CD14-positive monocyte (primary cell): Measurements from ENCODE around the gene SPCS1. TPM values are rescaled to one million over a fixed set of nuclear protein-coding genes. Genes with fewer than 3 reads are reported as not detected.

Experiments
- DNase-seq, 3 donors: peaks; one replicate each; pipeline ENCODE4 v3.0.0-alpha.2; 2011 to 2022
- H2AFZ ChIP-seq: 2 replicates; pipeline ENCODE4 v1.6.0; 2012; ENCODE audit warnings: mild to moderate bottlenecking, low read depth, low read length, inconsistent platforms; ENCODE audit not compliant: insufficient read depth, poor library complexity, severe bottlenecking
- H3K27ac ChIP-seq, 2 donors: 1 replicate in 1 of 2; 2 replicates in 1 of 2; pipeline ENCODE4 v1.5.1; 2012 to 2013; ENCODE audit warnings: low read length in 2 of 2, control low read depth in 1 of 2, inconsistent platforms in 1 of 2, low read depth in 1 of 2, mild to moderate bottlenecking in 1 of 2
- H3K27me3 ChIP-seq, 2 donors: one replicate each; pipeline versions ENCODE4 v1.6.0 to v1.6.1; 2011 to 2013; ENCODE audit warnings: low read length in 2 of 2; ENCODE audit not compliant: control insufficient read depth in 2 of 2, insufficient read depth in 2 of 2
- H3K36me3 ChIP-seq, 2 donors: replicated peaks in 1 of 2; 1 replicate in 1 of 2; 2 replicates in 1 of 2; pipeline versions ENCODE4 v1.5.1 to v1.6.1; 2012 to 2013; ENCODE audit warnings: low read length in 2 of 2, control low read depth in 1 of 2, inconsistent platforms in 1 of 2, mild to moderate bottlenecking in 1 of 2; ENCODE audit not compliant: insufficient read depth in 2 of 2, control insufficient read depth in 1 of 2
- H3K4me1 ChIP-seq, 2 donors: 1 replicate in 1 of 2; 2 replicates in 1 of 2; pipeline versions ENCODE4 v1.5.1 to v1.6.1; 2012 to 2013; ENCODE audit warnings: low read length in 2 of 2, control low read depth in 1 of 2, inconsistent platforms in 1 of 2, mild to moderate bottlenecking in 1 of 2, moderate library complexity in 1 of 2; ENCODE audit not compliant: insufficient read depth in 2 of 2, control insufficient read depth in 1 of 2
- H3K4me2 ChIP-seq: replicated peaks from 2 replicates; pipeline ENCODE3; 2012; ENCODE audit warnings: low read length, moderate library complexity, mild to moderate bottlenecking; ENCODE audit not compliant: poor library complexity, severe bottlenecking; ENCODE audit errors: extremely low read depth
- H3K4me3 ChIP-seq, 3 experiments: fragments of 200-600 bp in 1 of 3; sonication (generic) in 1 of 3; replicated peaks in 1 of 3; 1 replicate in 2 of 3; 2 replicates in 1 of 3; pipeline ENCODE4 v1.5.1; 2011 to 2013; ENCODE audit warnings: low read length in 3 of 3, mild to moderate bottlenecking in 3 of 3, control low read depth in 2 of 3, low read depth in 2 of 3, inconsistent platforms in 1 of 3, moderate library complexity in 1 of 3
- H3K79me2 ChIP-seq: 2 replicates; pipeline ENCODE4 v1.6.0; 2012; ENCODE audit warnings: mild to moderate bottlenecking, control low read depth, inconsistent platforms, low read length, moderate library complexity; ENCODE audit not compliant: insufficient read depth
- H3K9ac ChIP-seq: 2 replicates; pipeline ENCODE4 v1.6.0; 2017; ENCODE audit warnings: low read length, mild to moderate bottlenecking; ENCODE audit not compliant: insufficient read depth, poor library complexity, severe bottlenecking
- H3K9me3 ChIP-seq, 2 donors: replicated peaks in 1 of 2; 1 replicate in 1 of 2; 2 replicates in 1 of 2; pipeline versions ENCODE4 v1.5.1 to v1.6.1; 2012 to 2013; ENCODE audit warnings: low read length in 2 of 2, control low read depth in 1 of 2; ENCODE audit not compliant: control insufficient read depth in 1 of 2, insufficient read depth in 1 of 2
- H4K20me1 ChIP-seq: 2 replicates; pipeline ENCODE4 v1.6.0; 2012; ENCODE audit warnings: mild to moderate bottlenecking, low read length, control low read depth, moderate library complexity; ENCODE audit not compliant: insufficient read depth
- H3K27ac Mint-ChIP-seq, 7 donors: one replicate each; pipeline ENCODE4 v1.8.0; 2020; ENCODE audit warnings: mild to moderate bottlenecking in 7 of 7, mixed read lengths in 7 of 7, moderate library complexity in 6 of 7, inconsistent platforms in 2 of 7
- H3K27me3 Mint-ChIP-seq, 3 donors: one replicate each; pipeline ENCODE4 v1.8.0; 2021 to 2022; ENCODE audit warnings: low read depth in 3 of 3, mild to moderate bottlenecking in 3 of 3, mixed read lengths in 3 of 3, moderate library complexity in 3 of 3, inconsistent platforms in 1 of 3
- H3K36me3 Mint-ChIP-seq, 2 donors: one replicate each; pipeline ENCODE4 v1.8.0; 2020; ENCODE audit warnings: mixed read lengths in 2 of 2, inconsistent platforms in 1 of 2, mild to moderate bottlenecking in 1 of 2
- H3K4me1 Mint-ChIP-seq: one replicate; pipeline ENCODE4 v1.8.0; 2020; ENCODE audit warnings: mild to moderate bottlenecking, mixed read lengths
- H3K4me3 Mint-ChIP-seq, 2 donors: one replicate each; pipeline ENCODE4 v1.8.0; 2020; ENCODE audit warnings: mild to moderate bottlenecking in 2 of 2, mixed read lengths in 2 of 2, moderate library complexity in 1 of 2
- H3K9me3 Mint-ChIP-seq, 7 donors: one replicate each; pipeline ENCODE4 v1.8.0; 2020 to 2022; ENCODE audit warnings: mixed read lengths in 7 of 7, mild to moderate bottlenecking in 6 of 7, moderate library complexity in 6 of 7, inconsistent platforms in 2 of 7
- CTCF ChIP-seq: fragments of 200-600 bp; IDR thresholded peaks from one replicate; pipeline ENCODE4 v1.8.0; 2022; ENCODE audit warnings: antibody characterized with exemption, mild to moderate bottlenecking
- WGBS: methylation state at CpG from one replicate; pipeline ENCODE4 v1.1.5; 2013; ENCODE audit warnings: missing lambda C conversion rate; ENCODE audit not compliant: insufficient coverage; 5-methylcytosine and 5-hydroxymethylcytosine counted together
- intact Hi-C, 2 donors: fragments of 100-400 bp; cut with micrococcal nuclease; formaldehyde crosslinking; loops; one replicate each; pipeline versions ENCODE4 v1.15.0 to v1.15.1; 2023
- polyA plus RNA-seq, 3 donors: library from polyadenylated mRNA; depleted of rRNA in 1 of 3; unstranded in 2 of 3; stranded (reverse) in 1 of 3; fragments of 300-500 nt in 2 of 3; fragments of >200 nt in 1 of 3; fragmentation: Illumina TruSeq in 2 of 3; gene quantifications; 1 replicate in 2 of 3; 2 replicates in 1 of 3; pipeline ENCODE4 v1.2.3, GENCODE V29; 2012 to 2021

The SPCS1 gene
- polyA plus RNA-seq, 3 donors: 99.0 to 242 (median 228) TPM

GRCh38 chr3:52684184-52684583, 21.7 kb upstream of the SPCS1 start:
- no peak for DNase-seq
- H3K36me3 Mint-ChIP-seq: peaks cover 32 to 38% of the 10 kb centered on the region in 2 donors
- H3K27me3 Mint-ChIP-seq: peaks cover 0 to 2% (median 0%) of the 10 kb centered on the region in 3 donors
- H3K4me1 Mint-ChIP-seq: peaks cover 58% of the 10 kb centered on the region
- intact Hi-C loops: loop anchor here in 1 of 2 donors (10.0 kb wide), 1 partner anchor 149 kb away; the partner anchor contains the start of genes NT5DC2 and UQCC5
- H3K27ac ChIP-seq: peak overlapping the region in 1 of 2 donors; percentile 89
- H3K9ac ChIP-seq: no peak overlapping the region
- H3K79me2 ChIP-seq: peaks cover 87% of the 10 kb centered on the region
- no CpG with 5 or more reads among the region's 5 CpGs for whole genome bisulfite sequencing
- peak overlapping the region; percentile 91 for H3K4me2 ChIP-seq
- peaks cover 52 to 66% of the 10 kb centered on the region in 2 donors for H3K4me1 ChIP-seq
- H3K9me3 Mint-ChIP-seq: no peaks in the 10 kb centered on the region
- H3K36me3 ChIP-seq: peaks cover 33 to 41% of the 10 kb centered on the region in 2 donors
- peak overlapping the region in 1 of 3 experiments; percentile 89 for H3K4me3 ChIP-seq
- peak overlapping the region in 3 of 7 donors; percentile 94 to 98 (median 95) for H3K27ac Mint-ChIP-seq
- H3K4me3 Mint-ChIP-seq: no peak overlapping the region
- peaks cover 46% of the 10 kb centered on the region for H4K20me1 ChIP-seq
- TF ChIP-seq CTCF: no peak
- no peak overlapping the region for H2AFZ ChIP-seq
- H3K27me3 ChIP-seq: no peaks in the 10 kb centered on the region
- H3K9me3 ChIP-seq: no peaks in the 10 kb centered on the region

GRCh38 chr3:52685285-52685708, 20.6 kb upstream of the SPCS1 start:
- H3K4me2 ChIP-seq: peak overlapping the region; percentile 91
- peaks cover 34 to 41% of the 10 kb centered on the region in 2 donors for H3K36me3 ChIP-seq
- under 1% methylated on average over 33 of the region's 41 CpGs for WGBS
- H3K4me3 ChIP-seq: peak overlapping the region; percentile 82 to 89 (median 82)
- peak overlapping the region; percentile 93 to 98 (median 96) for H3K27ac Mint-ChIP-seq
- H3K27me3 Mint-ChIP-seq: peaks cover 0 to 2% (median 0%) of the 10 kb centered on the region in 3 donors
- H2AFZ ChIP-seq: peak overlapping the region; percentile 86
- H3K27me3 ChIP-seq: no peaks in the 10 kb centered on the region
- peak overlapping the region; percentile 80 for H3K9ac ChIP-seq
- H3K4me1 Mint-ChIP-seq: peaks cover 48% of the 10 kb centered on the region
- intact Hi-C loops: loop anchor here in 1 of 2 donors (10.0 kb wide), 1 partner anchor 150 kb away; the partner anchor contains the start of genes NT5DC2 and UQCC5
- H3K27ac ChIP-seq: peak overlapping the region; percentile 76 to 89
- TF ChIP-seq CTCF: no peak
- peaks cover 76% of the 10 kb centered on the region for H3K79me2 ChIP-seq
- H3K36me3 Mint-ChIP-seq: peaks cover 32 to 39% of the 10 kb centered on the region in 2 donors
- peak overlapping the region; percentile 85 to 96 for H3K4me3 Mint-ChIP-seq
- H4K20me1 ChIP-seq: peaks cover 36% of the 10 kb centered on the region
- H3K9me3 Mint-ChIP-seq: no peaks in the 10 kb centered on the region
- DNase-seq: peak; percentile 42 to 86 (median 63)
- H3K9me3 ChIP-seq: no peaks in the 10 kb centered on the region
- H3K4me1 ChIP-seq: peaks cover 48 to 59% of the 10 kb centered on the region in 2 donors
